ENCODE results near the gene SERINC2.

Gene SERINC2

DNA sequence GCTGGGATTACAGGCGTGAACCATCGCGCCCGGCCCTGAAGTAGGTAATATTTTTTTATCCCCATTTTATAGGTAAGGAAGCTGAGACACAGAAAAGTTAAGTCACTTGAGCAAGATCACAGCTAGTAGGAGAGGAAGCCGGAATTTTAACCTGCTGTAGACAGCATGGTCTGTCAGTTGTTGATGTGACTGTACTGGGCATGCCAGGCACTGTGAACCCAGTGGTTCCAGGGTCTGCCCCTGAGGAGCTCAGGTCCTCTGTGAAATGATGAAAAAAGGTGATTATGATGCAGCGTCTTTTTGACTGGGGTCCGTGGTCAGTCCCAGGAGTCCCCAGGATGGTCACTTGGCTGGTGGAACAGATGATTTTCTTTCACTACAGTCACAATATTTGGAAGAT lies 23.4 kb upstream of the SERINC2 start:
- H3K36me3 ChIP-seq, result no peaks in the 10 kb centered on the region
- TF ChIP-seq, protein P1, sequence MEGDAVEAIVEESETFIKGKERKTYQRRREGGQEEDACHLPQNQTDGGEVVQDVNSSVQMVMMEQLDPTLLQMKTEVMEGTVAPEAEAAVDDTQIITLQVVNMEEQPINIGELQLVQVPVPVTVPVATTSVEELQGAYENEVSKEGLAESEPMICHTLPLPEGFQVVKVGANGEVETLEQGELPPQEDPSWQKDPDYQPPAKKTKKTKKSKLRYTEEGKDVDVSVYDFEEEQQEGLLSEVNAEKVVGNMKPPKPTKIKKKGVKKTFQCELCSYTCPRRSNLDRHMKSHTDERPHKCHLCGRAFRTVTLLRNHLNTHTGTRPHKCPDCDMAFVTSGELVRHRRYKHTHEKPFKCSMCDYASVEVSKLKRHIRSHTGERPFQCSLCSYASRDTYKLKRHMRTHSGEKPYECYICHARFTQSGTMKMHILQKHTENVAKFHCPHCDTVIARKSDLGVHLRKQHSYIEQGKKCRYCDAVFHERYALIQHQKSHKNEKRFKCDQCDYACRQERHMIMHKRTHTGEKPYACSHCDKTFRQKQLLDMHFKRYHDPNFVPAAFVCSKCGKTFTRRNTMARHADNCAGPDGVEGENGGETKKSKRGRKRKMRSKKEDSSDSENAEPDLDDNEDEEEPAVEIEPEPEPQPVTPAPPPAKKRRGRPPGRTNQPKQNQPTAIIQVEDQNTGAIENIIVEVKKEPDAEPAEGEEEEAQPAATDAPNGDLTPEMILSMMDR (IDR thresholded peaks at IDR 0.05), result no peak
- peaks cover 3 to 4% of the 10 kb centered on the region in 2 experiments for H3K4me1 ChIP-seq (ENCODE audit: control insufficient read depth in 1 of 2, insufficient read depth in 1 of 2, low read depth in 1 of 2, low read length in 1 of 2)
- no peak overlapping the region for H3K4me3 ChIP-seq (ENCODE audit: low read depth in 1 of 2, low read length in 1 of 2)
- no peak overlapping the region for H3K27ac ChIP-seq
- no peaks in the 10 kb centered on the region for H3K9me3 ChIP-seq
- no peaks in the 10 kb centered on the region for H3K27me3 ChIP-seq

DNA sequence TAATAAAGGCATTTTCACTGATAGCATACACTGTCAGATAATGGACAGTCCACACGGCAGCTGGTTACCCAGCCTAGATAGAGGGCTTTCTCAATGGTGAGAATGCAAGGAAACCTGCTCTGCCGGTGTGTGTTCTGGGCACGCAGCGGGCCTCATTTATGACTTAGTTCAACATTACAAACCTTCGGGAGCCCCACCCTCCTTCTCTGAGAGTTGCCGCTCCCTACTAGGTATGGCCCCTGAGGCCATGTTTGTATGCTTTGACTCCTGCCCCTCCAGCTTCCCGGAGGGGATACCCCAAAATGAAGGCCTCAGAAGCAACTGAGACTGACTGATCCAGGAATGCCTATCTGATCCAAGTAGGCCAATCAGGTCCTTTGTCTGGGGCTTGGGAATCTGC lies 22.9 kb upstream of the SERINC2 start:
- Histone ChIP-seq H3K4me1 (ENCODE audit: control insufficient read depth in 1 of 2, insufficient read depth in 1 of 2, low read depth in 1 of 2, low read length in 1 of 2) (peaks cover 7 to 8% of the 10 kb centered on the region in 2 experiments), H3K9me3 (no peaks in the 10 kb centered on the region), H3K27ac (no peak overlapping the region), H3K4me3 (ENCODE audit: low read depth in 1 of 2, low read length in 1 of 2) (no peak overlapping the region), H3K27me3 (no peaks in the 10 kb centered on the region), H3K36me3 (no peaks in the 10 kb centered on the region)
- TF ChIP-seq, protein P1 (IDR thresholded peaks at IDR 0.05), result no peak

DNA sequence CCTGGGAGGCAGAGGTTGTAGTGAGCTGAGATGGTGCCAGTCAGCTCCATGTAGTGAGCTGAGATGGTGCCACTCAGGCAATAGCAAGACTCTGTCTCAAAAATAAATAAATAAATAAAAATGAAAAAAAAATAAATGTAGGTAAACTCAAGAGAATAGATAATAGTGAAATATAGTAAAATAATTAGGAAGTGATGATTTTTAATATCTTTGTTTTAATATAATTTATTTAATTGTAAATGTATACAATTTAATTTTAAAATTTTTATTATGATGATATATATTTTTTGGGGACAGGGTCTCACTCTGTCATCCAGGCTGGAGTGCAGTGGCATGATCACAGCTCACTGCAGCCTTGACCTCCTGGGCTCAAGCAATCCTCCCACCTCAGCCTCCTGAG lies 19.6 kb upstream of the SERINC2 start:
- Histone ChIP-seq H3K36me3 (no peaks in the 10 kb centered on the region), H3K27ac (no peak overlapping the region), H3K4me3 (ENCODE audit: low read depth in 1 of 2, low read length in 1 of 2) (no peak overlapping the region), H3K4me1 (ENCODE audit: control insufficient read depth in 1 of 2, insufficient read depth in 1 of 2, low read depth in 1 of 2, low read length in 1 of 2) (peaks cover 22 to 23% of the 10 kb centered on the region in 2 experiments), H3K27me3 (no peaks in the 10 kb centered on the region), H3K9me3 (no peaks in the 10 kb centered on the region)
- TF ChIP-seq, protein P1 (IDR thresholded peaks at IDR 0.05), result no peak

DNA sequence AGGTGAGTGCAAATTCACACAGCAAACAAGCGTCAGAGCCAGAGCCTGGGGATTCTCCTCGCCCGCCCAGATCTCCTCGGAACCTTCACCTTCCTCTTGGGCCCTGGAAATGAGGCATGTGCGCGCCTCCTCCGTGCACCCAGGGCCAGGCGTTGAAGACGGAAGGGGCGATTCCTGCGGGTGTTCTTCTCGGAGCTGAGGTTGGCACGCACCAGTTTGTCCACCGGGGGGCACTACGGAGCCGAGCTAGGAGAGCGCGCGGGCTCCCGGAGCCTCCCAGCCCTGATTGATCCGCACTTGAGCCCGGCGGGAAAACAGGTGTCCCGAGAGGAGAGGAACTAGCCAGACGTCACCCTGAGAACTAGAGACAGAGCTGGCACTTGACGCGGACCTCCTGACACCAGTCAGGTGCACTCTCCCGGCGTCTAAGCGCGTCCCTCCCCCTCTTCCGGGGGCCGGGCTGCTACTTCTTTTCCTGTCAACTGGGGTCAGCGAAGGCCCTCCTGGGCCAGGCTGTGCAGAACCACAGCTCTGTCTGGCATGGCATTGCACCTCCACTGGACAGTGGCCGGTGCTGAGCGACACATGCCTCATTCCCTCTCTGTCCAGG lies 18.3 kb upstream of the SERINC2 start:
- Histone ChIP-seq H3K27ac (no peak overlapping the region), H3K4me1 (ENCODE audit: control insufficient read depth in 1 of 2, insufficient read depth in 1 of 2, low read depth in 1 of 2, low read length in 1 of 2) (peaks cover 22 to 23% of the 10 kb centered on the region in 2 experiments), H3K27me3 (no peaks in the 10 kb centered on the region), H3K9me3 (no peaks in the 10 kb centered on the region), H3K36me3 (no peaks in the 10 kb centered on the region), H3K4me3 (ENCODE audit: low read depth in 1 of 2, low read length in 1 of 2) (peak overlapping the region; percentile 58 to 60)
- TF ChIP-seq, protein P1 (IDR thresholded peaks at IDR 0.05), result peak; percentile 71

DNA sequence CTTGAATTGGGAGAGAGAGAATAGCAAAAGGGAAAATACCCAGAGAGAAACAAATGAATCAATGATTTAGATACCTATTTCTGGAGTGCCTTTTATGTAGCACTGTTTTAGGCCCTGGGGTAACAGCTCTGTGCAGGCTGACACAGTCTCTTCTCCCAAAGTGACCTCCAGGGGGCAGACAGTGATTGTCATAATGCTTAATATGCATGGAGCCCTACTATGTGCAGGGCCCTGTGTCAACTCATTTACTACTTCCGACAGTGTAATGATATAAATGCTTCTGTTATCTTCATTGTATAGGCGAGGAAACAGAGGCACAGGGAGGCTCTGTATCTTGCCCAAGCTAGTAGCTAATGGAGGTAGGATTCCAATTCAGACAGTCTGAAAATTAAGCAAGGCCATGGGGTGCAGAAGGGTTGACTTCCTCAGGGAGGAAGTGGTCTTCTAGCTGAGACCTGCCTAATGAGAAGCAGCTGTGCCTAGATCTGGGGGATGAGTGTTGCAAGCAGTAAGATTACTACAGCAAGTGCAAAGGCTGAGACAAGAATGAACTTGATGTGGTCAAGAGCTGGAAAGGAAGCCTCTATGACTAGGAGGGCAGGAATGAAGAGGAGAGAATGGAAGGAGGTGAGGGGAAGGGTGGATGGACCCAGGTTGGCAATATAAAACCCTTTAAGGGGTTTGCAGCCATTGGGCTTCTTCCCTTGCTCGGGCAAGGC lies 16.2 kb upstream of the SERINC2 start:
- TF ChIP-seq, protein P1 (IDR thresholded peaks at IDR 0.05), result no peak

More for the DNA sequence above, 16.2 kb upstream of the SERINC2 start:
- no peak overlapping the region for H3K4me3 ChIP-seq (ENCODE audit: low read depth in 1 of 2, low read length in 1 of 2)
- H3K27me3 ChIP-seq, result no peaks in the 10 kb centered on the region
- no peak overlapping the region for H3K27ac ChIP-seq
- no peaks in the 10 kb centered on the region for H3K9me3 ChIP-seq
- H3K4me1 ChIP-seq (ENCODE audit: control insufficient read depth in 1 of 2, insufficient read depth in 1 of 2, low read depth in 1 of 2, low read length in 1 of 2), result peaks cover 25 to 32% of the 10 kb centered on the region in 2 experiments
- no peaks in the 10 kb centered on the region for H3K36me3 ChIP-seq

Measured in neutrophil (primary cell).